ENCODE results near the gene BNC1.

- TF ChIP-seq CTCF (IDR thresholded peaks at IDR 0.05; ENCODE audit: insufficient read depth, low read depth, low read length): no peak
- peak; percentile 52 for TF ChIP-seq EZH2 (IDR thresholded peaks at IDR 0.05; ENCODE audit: insufficient read depth, low read length)
These were observed 478 bp downstream of the BNC1 start for GRCh38 chr15:83283813-83284558.

All from astrocyte (in vitro differentiated cells and primary cell).